Measurements from ENCODE around the gene EPHB2. TPM values are rescaled to one million over a fixed set of nuclear protein-coding genes. Genes with fewer than 3 reads are reported as not detected.

Gene EPHB2
- total RNA-seq, 6 experiments from 2014 or later: 0.24 to 1.8 (median 0.62) TPM

DNA sequence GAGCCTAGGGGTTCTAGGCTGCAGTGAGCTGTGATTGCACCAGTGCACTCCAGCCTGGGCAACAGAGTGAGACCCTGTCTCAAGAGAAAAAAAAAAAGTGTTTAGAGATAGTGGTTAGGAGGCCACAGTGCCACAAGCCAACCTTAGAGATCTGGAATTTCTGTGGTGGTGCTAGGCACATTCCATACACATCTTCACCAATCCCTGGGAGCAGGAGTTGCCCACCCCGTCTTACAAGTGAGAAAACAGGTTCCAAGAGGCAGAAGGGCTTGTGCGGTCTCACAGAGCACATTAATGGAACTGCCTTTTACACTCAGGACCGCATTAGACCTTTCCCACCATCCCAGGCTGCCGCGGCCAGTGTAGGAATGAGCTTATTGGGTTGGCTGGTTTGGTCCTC, 93.2 kb downstream of the EPHB2 start:
- no peak for ATAC-seq
- intact Hi-C loops (cut with DNase I): no loop called here

GRCh38 chr1:22804406-22804805, 93.8 kb downstream of the EPHB2 start:
- ATAC-seq (no peak), DNase-seq (peak in 1 of 3 donors; percentile 26)
- TF ChIP-seq, protein P1, sequence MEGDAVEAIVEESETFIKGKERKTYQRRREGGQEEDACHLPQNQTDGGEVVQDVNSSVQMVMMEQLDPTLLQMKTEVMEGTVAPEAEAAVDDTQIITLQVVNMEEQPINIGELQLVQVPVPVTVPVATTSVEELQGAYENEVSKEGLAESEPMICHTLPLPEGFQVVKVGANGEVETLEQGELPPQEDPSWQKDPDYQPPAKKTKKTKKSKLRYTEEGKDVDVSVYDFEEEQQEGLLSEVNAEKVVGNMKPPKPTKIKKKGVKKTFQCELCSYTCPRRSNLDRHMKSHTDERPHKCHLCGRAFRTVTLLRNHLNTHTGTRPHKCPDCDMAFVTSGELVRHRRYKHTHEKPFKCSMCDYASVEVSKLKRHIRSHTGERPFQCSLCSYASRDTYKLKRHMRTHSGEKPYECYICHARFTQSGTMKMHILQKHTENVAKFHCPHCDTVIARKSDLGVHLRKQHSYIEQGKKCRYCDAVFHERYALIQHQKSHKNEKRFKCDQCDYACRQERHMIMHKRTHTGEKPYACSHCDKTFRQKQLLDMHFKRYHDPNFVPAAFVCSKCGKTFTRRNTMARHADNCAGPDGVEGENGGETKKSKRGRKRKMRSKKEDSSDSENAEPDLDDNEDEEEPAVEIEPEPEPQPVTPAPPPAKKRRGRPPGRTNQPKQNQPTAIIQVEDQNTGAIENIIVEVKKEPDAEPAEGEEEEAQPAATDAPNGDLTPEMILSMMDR (IDR thresholded peaks at IDR 0.05): no peak
- TF ChIP-seq POLR2A (IDR thresholded peaks at IDR 0.05): no peak
- Histone ChIP-seq H3K4me1 (no peaks in the 10 kb centered on the region), H3K27me3 (no peaks in the 10 kb centered on the region), H3K4me3 (no peak overlapping the region), H3K9me3 (no peaks in the 10 kb centered on the region), H3K27ac (no peak overlapping the region), H3K36me3 (no peaks in the 10 kb centered on the region)
- intact Hi-C loops (cut with DNase I): no loop called here
- WGBS (ENCODE audit: insufficient coverage, low coverage, low lambda C conversion rate, missing lambda C conversion rate): 51% methylated on average over 3 of the region's 6 CpGs

More for the DNA sequence above, 93.2 kb downstream of the EPHB2 start:
- no peak for DNase-seq
- Histone ChIP-seq H3K27ac (no peak overlapping the region), H3K9me3 (no peaks in the 10 kb centered on the region), H3K4me3 (no peak overlapping the region), H3K4me1 (no peaks in the 10 kb centered on the region), H3K27me3 (no peaks in the 10 kb centered on the region), H3K36me3 (no peaks in the 10 kb centered on the region)
- 80% methylated on average over 2 of the region's 5 CpGs for WGBS (ENCODE audit: insufficient coverage, low coverage, low lambda C conversion rate, missing lambda C conversion rate)
- TF ChIP-seq, protein P1 (IDR thresholded peaks at IDR 0.05): no peak
- TF ChIP-seq POLR2A (IDR thresholded peaks at IDR 0.05): no peak

GRCh38 chr1:22804969-22805671, 94.5 kb downstream of the EPHB2 start:
- no peak for TF ChIP-seq POLR2A (IDR thresholded peaks at IDR 0.05)
- TF ChIP-seq, protein P1 (IDR thresholded peaks at IDR 0.05): no peak
- Histone ChIP-seq H3K27ac (no peak overlapping the region), H3K4me1 (no peaks in the 10 kb centered on the region), H3K36me3 (no peaks in the 10 kb centered on the region), H3K9me3 (no peaks in the 10 kb centered on the region), H3K4me3 (no peak overlapping the region), H3K27me3 (no peaks in the 10 kb centered on the region)
- WGBS (ENCODE audit: insufficient coverage, low coverage, low lambda C conversion rate, missing lambda C conversion rate): 44% methylated on average over 3 of the region's 7 CpGs
- DNase-seq (peak in 1 of 3 donors; percentile 35), ATAC-seq (no peak)
- intact Hi-C loops (cut with DNase I): no loop called here

DNA sequence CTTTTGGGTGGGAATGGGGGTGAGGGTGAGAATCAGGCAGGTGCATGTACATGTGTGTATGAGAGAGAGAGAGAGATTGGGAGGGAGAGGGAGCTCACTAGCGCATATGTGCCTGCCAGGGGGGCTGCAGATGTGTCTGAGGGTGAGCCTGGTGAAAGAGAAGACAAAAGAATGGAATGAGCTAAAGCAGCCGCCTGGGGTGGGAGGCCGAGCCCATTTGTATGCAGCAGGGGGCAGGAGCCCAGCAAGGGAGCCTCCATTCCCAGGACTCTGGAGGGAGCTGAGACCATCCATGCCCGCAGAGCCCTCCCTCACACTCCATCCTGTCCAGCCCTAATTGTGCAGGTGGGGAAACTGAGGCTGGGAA, 95.0 kb downstream of the EPHB2 start:
- H3K4me1 ChIP-seq: no peaks in the 10 kb centered on the region
- DNase-seq: peak in 1 of 3 donors; percentile 21
- no peak for ATAC-seq
- H3K27ac ChIP-seq: no peak overlapping the region
- no peaks in the 10 kb centered on the region for H3K36me3 ChIP-seq
- no peaks in the 10 kb centered on the region for H3K9me3 ChIP-seq
- intact Hi-C loops (cut with DNase I): no loop called here
- H3K27me3 ChIP-seq: no peaks in the 10 kb centered on the region
- no peak overlapping the region for H3K4me3 ChIP-seq
- 100% methylated on average over 3 of the region's 4 CpGs for WGBS (ENCODE audit: insufficient coverage, low coverage, low lambda C conversion rate, missing lambda C conversion rate)
- TF ChIP-seq, protein P1 (IDR thresholded peaks at IDR 0.05): no peak
- no peak for TF ChIP-seq POLR2A (IDR thresholded peaks at IDR 0.05)
